Small intestine (tissue), 7 donors: ENCODE measurements around the gene RAB42. TPM values are rescaled to one million over a fixed set of nuclear protein-coding genes. Genes with fewer than 3 reads are reported as not detected.

Experiments
- DNase-seq, 2 donors: peaks; one replicate each; pipeline versions ENCODE4 v3.0.0 to v3.0.0-alpha.2; 2013
- FAIRE-seq: peaks from 2 replicates; lab custom pipeline; 2012; peaks lifted over from hg19 to GRCh38; lab: Jason Lieb, UNC
- H3K27ac ChIP-seq, 3 donors: one replicate each; pipeline ENCODE4 v1.5.1; 2013; ENCODE audit warnings: low read length in 2 of 3, mild to moderate bottlenecking in 2 of 3, control low read depth in 1 of 3, inconsistent platforms in 1 of 3, low read depth in 1 of 3, moderate library complexity in 1 of 3
- H3K27me3 ChIP-seq, 3 donors: one replicate each; pipeline ENCODE4 v1.6.1; 2013; ENCODE audit warnings: low read length in 3 of 3, inconsistent platforms in 1 of 3; ENCODE audit not compliant: control insufficient read depth in 3 of 3, insufficient read depth in 3 of 3
- H3K36me3 ChIP-seq, 3 donors: one replicate each; pipeline ENCODE4 v1.6.1; 2013; ENCODE audit warnings: low read length in 3 of 3, inconsistent platforms in 1 of 3, low read depth in 1 of 3, mild to moderate bottlenecking in 1 of 3, moderate library complexity in 1 of 3; ENCODE audit not compliant: control insufficient read depth in 3 of 3, insufficient read depth in 2 of 3
- H3K4me1 ChIP-seq, 3 donors: one replicate each; pipeline ENCODE4 v1.6.1; 2013; ENCODE audit warnings: low read length in 2 of 3, inconsistent platforms in 1 of 3, low read depth in 1 of 3, mild to moderate bottlenecking in 1 of 3, moderate library complexity in 1 of 3; ENCODE audit not compliant: control insufficient read depth in 3 of 3, insufficient read depth in 2 of 3
- H3K4me3 ChIP-seq, 3 donors: one replicate each; pipeline ENCODE4 v1.5.1; 2013; ENCODE audit warnings: low read length in 3 of 3, control low read depth in 1 of 3, inconsistent platforms in 1 of 3, low read depth in 1 of 3, mild to moderate bottlenecking in 1 of 3, moderate library complexity in 1 of 3
- H3K9me3 ChIP-seq, 2 donors: one replicate each; pipeline ENCODE4 v1.6.1; 2013; ENCODE audit warnings: low read depth in 1 of 2, low read length in 1 of 2; ENCODE audit not compliant: control insufficient read depth in 2 of 2, insufficient read depth in 1 of 2
- WGBS, 3 donors: extraction: QIAGEN DNeasy Blood & Tissue Kit; methylation state at CpG; one replicate each; pipeline ENCODE4 v1.1.7; 2013; 5-methylcytosine and 5-hydroxymethylcytosine counted together
- polyA plus RNA-seq, 4 donors: library from polyadenylated mRNA; stranded (reverse) in 3 of 4; unstranded in 1 of 4; fragments of 200-250 nt in 3 of 4; fragments of 120-200 nt in 1 of 4; gene quantifications; one replicate each; pipeline versions ENCODE4 v1.2.1 to v1.2.3, GENCODE V29; 2013
- donor health status: healthy with polysubstance abuse.
- donor health status: control.
- donor health status: control.
- donor health status: Bipolar disorder and iron deficiency.
- donor health status: healthy.

Gene RAB42
- polyA plus RNA-seq, 4 donors, result 1.7 to 28.1 (median 4.8) TPM

GRCh38 chr1:28606771-28607170 is 14.7 kb downstream of the RAB42 start:
- H3K4me1 ChIP-seq, result peaks cover 0 to 3% (median 0%) of the 10 kb centered on the region in 3 donors
- no peak overlapping the region for H3K27ac ChIP-seq
- no peaks in the 10 kb centered on the region for H3K27me3 ChIP-seq
- 90 to 94% (median 93%) methylated on average over 2 of the region's 2 CpGs for WGBS, 3 donors
- H3K4me3 ChIP-seq, result no peak overlapping the region
- H3K36me3 ChIP-seq, result peaks cover 12 to 79% (median 13%) of the 10 kb centered on the region in 3 donors
- DNase-seq (no peak), FAIRE-seq (no peak)
- H3K9me3 ChIP-seq, result no peaks in the 10 kb centered on the region

GRCh38 chr1:28613175-28613574 is 21.1 kb downstream of the RAB42 start:
- peaks cover 18 to 74% (median 20%) of the 10 kb centered on the region in 3 donors for H3K36me3 ChIP-seq
- no peak overlapping the region for H3K27ac ChIP-seq
- H3K27me3 ChIP-seq, result no peaks in the 10 kb centered on the region
- WGBS, 3 donors, result 96 to 100% (median 97%) methylated on average over 5 of the region's 5 CpGs
- no peak overlapping the region for H3K4me3 ChIP-seq
- H3K9me3 ChIP-seq, result no peaks in the 10 kb centered on the region
- no peaks in the 10 kb centered on the region for H3K4me1 ChIP-seq
- FAIRE-seq (no peak), DNase-seq (no peak)

- no peaks in the 10 kb centered on the region for H3K4me1 ChIP-seq
- no peaks in the 10 kb centered on the region for H3K27me3 ChIP-seq
- H3K27ac ChIP-seq, result no peak overlapping the region
- H3K36me3 ChIP-seq, result peaks cover 0 to 8% (median 0%) of the 10 kb centered on the region in 3 donors
- H3K4me3 ChIP-seq, result no peak overlapping the region
- H3K9me3 ChIP-seq, result no peaks in the 10 kb centered on the region
- 81 to 97% (median 89%) methylated on average over 1 of the region's 1 CpG for WGBS, 3 donors
- no peak for FAIRE-seq
- no peak for DNase-seq
Measured at GRCh38 chr1:28631713-28632112, 39.6 kb downstream of the RAB42 start.

- DNase-seq (no peak), FAIRE-seq (no peak)
- H3K27ac ChIP-seq, result no peak overlapping the region
- H3K4me3 ChIP-seq, result no peak overlapping the region
- H3K27me3 ChIP-seq, result no peaks in the 10 kb centered on the region
- H3K9me3 ChIP-seq, result no peaks in the 10 kb centered on the region
- peaks cover 0 to 9% (median 0%) of the 10 kb centered on the region in 3 donors for H3K36me3 ChIP-seq
- 94 to 98% (median 97%) methylated on average over 4 of the region's 4 CpGs for WGBS, 3 donors
- H3K4me1 ChIP-seq, result no peaks in the 10 kb centered on the region
Measured at GRCh38 chr1:28632560-28632959, 40.5 kb downstream of the RAB42 start.

- no peaks in the 10 kb centered on the region for H3K27me3 ChIP-seq
- H3K27ac ChIP-seq, result no peak overlapping the region
- DNase-seq (peak in 1 of 2 donors; percentile 17), FAIRE-seq (no peak)
- H3K4me1 ChIP-seq, result peaks cover 0 to 16% (median 3%) of the 10 kb centered on the region in 3 donors
- no peaks in the 10 kb centered on the region for H3K9me3 ChIP-seq
- WGBS, 3 donors, result 85 to 96% (median 89%) methylated on average over 1 of the region's 1 CpG
- H3K36me3 ChIP-seq, result peaks cover 0 to 4% (median 0%) of the 10 kb centered on the region in 3 donors
- no peak overlapping the region for H3K4me3 ChIP-seq
Measured at GRCh38 chr1:28640766-28641165, 48.7 kb downstream of the RAB42 start.

GRCh38 chr1:28642056-28642846 is 50.2 kb downstream of the RAB42 start:
- Histone ChIP-seq H3K4me3 (peak overlapping the region; percentile 50 to 68 (median 59)), H3K27me3 (no peaks in the 10 kb centered on the region), H3K4me1 (peaks cover 0 to 16% (median 3%) of the 10 kb centered on the region in 3 donors), H3K9me3 (no peaks in the 10 kb centered on the region), H3K36me3 (no peaks in the 10 kb centered on the region), H3K27ac (peak overlapping the region; percentile 70 to 99 (median 86))
- no peak for DNase-seq
- FAIRE-seq, result no peak
- 0 to 1% (median 0%) methylated on average over 26 of the region's 26 CpGs for WGBS, 3 donors

GRCh38 chr1:28642847-28643635 is 51.0 kb downstream of the RAB42 start, which contains the start of gene TAF12:
TSS of gene TAF12 (minus strand) at chr1:28643067. CDS start at chr1:28622081, 20,986 bp downstream.
- peaks cover 0 to 18% (median 3%) of the 10 kb centered on the region in 3 donors for H3K4me1 ChIP-seq
- no peak for FAIRE-seq
- H3K27ac ChIP-seq, result peak within 1 kb of the TSS; percentile 87 to 99 (median 98)
- DNase-seq, result peak; percentile 95 to 98
- peak within 1 kb of the TSS; percentile 50 to 68 (median 59) for H3K4me3 ChIP-seq
- no peaks in the 10 kb centered on the region for H3K27me3 ChIP-seq
- H3K9me3 ChIP-seq, result no peaks in the 10 kb centered on the region
- H3K36me3 ChIP-seq, result no peaks in the 10 kb centered on the region
- 0 to 1% (median 0%) methylated on average over 49 of the region's 49 CpGs for WGBS, 3 donors

- Histone ChIP-seq H3K4me1 (peaks cover 0 to 26% (median 3%) of the 10 kb centered on the region in 3 donors), H3K9me3 (no peaks in the 10 kb centered on the region), H3K27me3 (no peaks in the 10 kb centered on the region), H3K4me3 (no peak overlapping the region), H3K27ac (peak overlapping the region in 2 of 3 donors; percentile 98 to 99), H3K36me3 (no peaks in the 10 kb centered on the region)
- FAIRE-seq (no peak), DNase-seq (no peak)
- WGBS, 3 donors, result 81 to 98% (median 94%) methylated on average over 3 of the region's 3 CpGs
Measured at GRCh38 chr1:28644494-28644893, 52.4 kb downstream of the RAB42 start.
